Stomach (tissue), 4 donors: ENCODE data around the gene KLHDC7B.

Source experiments
- CTCF ChIP-seq, 7 experiments: fragments of 450-650 bp in 4 of 7; fragments of 200-600 bp in 3 of 7; sonication (generic) in 3 of 7; IDR thresholded peaks; one replicate each; pipeline ENCODE4 v1.5.1; 2016 to 2019; ENCODE audit warnings: antibody characterized with exemption in 7 of 7, control low read depth in 2 of 7, mild to moderate bottlenecking in 1 of 7
- EP300 ChIP-seq: sonication (generic); formaldehyde crosslinking; IDR thresholded peaks from one replicate; pipeline ENCODE4 v1.6.1; 2017; ENCODE audit warnings: antibody characterized with exemption
- POLR2A ChIP-seq, 4 donors: fragments of 450-650 bp; IDR thresholded peaks; one replicate each; pipeline ENCODE4 v1.6.1; 2016; ENCODE audit warnings: antibody characterized with exemption in 4 of 4, control low read depth in 2 of 4, mild to moderate bottlenecking in 1 of 4, moderate library complexity in 1 of 4

GRCh38 chr22:50581031-50581949 is 35.6 kb downstream of the KLHDC7B start:
- TF ChIP-seq EP300 (no peak), POLR2A (IDR thresholded peaks at IDR 0.05) (no peak), CTCF (IDR thresholded peaks at IDR 0.05) (no peak)
